A172 (cell line): ENCODE data around the gene PRDM15. TPM values are rescaled to one million over a fixed set of nuclear protein-coding genes. Genes with fewer than 3 reads are reported as not detected.
A peak's percentile ranks its signal among the peaks of the same experiment; 100 is the strongest.
"Not testable (repeated sequence)": the region's sequence is repeated elsewhere in the genome, so short reads cannot be mapped to it uniquely, and the experiment has no call there.

ENCODE experiments used
- DNase-seq: peaks from one replicate; pipeline ENCODE4 v3.0.0-alpha.2; 2015; ENCODE audit warnings: low spot score
- total RNA-seq: library from RNA; depleted of rRNA; stranded (reverse); fragments of >200 nt; shearing (Covaris generic); gene quantifications from 2 replicates; pipeline ENCODE4 v1.2.3, GENCODE V29; 2014

Gene PRDM15
- total RNA-seq, 1 experiment from 2014 or later: 5.2 TPM

GRCh38 chr21:41806773-41807172 lies 72.4 kb downstream of the PRDM15 start:
- DNase-seq: no peak

GRCh38 chr21:41805643-41806042 lies 73.5 kb downstream of the PRDM15 start:
- no peak for DNase-seq

GRCh38 chr21:41805038-41805437 lies 74.1 kb downstream of the PRDM15 start:
- no peak for DNase-seq

GRCh38 chr21:41804381-41804780 lies 74.8 kb downstream of the PRDM15 start:
- DNase-seq: no peak

GRCh38 chr21:41803316-41803715 lies 75.8 kb downstream of the PRDM15 start:
- DNase-seq: peak; percentile 64

- DNase-seq: peak; percentile 21
Measured at GRCh38 chr21:41802684-41803083, 76.5 kb downstream of the PRDM15 start.

- DNase-seq: no peak
Measured at GRCh38 chr21:41802198-41802584, 77.0 kb downstream of the PRDM15 start.

- DNase-seq: no peak
Measured at GRCh38 chr21:41801321-41802197, 77.6 kb downstream of the PRDM15 start.

- DNase-seq: no peak
Measured at GRCh38 chr21:41800425-41801320, 78.5 kb downstream of the PRDM15 start.

- no peak for DNase-seq
Measured at GRCh38 chr21:41799763-41800162, 79.4 kb downstream of the PRDM15 start.

- DNase-seq: no peak
Measured at GRCh38 chr21:41798326-41798725, 80.8 kb downstream of the PRDM15 start.

GRCh38 chr21:41796476-41797080 lies 82.6 kb downstream of the PRDM15 start:
- no peak for DNase-seq

- no peak for DNase-seq
Measured at GRCh38 chr21:41795726-41796125, 83.4 kb downstream of the PRDM15 start.

GRCh38 chr21:41794600-41794999 lies 84.5 kb downstream of the PRDM15 start:
- DNase-seq: no peak

GRCh38 chr21:41792711-41793110 lies 86.4 kb downstream of the PRDM15 start:
- DNase-seq: no peak

- peak; percentile 98 for DNase-seq
Measured at GRCh38 chr21:41786509-41786987, 92.6 kb downstream of the PRDM15 start.

- DNase-seq: not testable (repeated sequence)
Measured at GRCh38 chr21:41785262-41785661, 93.9 kb downstream of the PRDM15 start.

- DNase-seq: no peak
Measured at GRCh38 chr21:41784456-41785102, 94.6 kb downstream of the PRDM15 start.

GRCh38 chr21:41783476-41784180 lies 95.5 kb downstream of the PRDM15 start:
- peak; percentile 100 for DNase-seq

GRCh38 chr21:41781050-41781410 lies 98.1 kb downstream of the PRDM15 start:
- no peak for DNase-seq
